H1 (cell line): ENCODE results near the gene SCG3. TPM values are rescaled to one million over a fixed set of nuclear protein-coding genes. Genes with fewer than 3 reads are reported as not detected.

ENCODE experiments used
- CTCF ChIA-PET: fragments of 300-600 bp; sonication (Branson Sonifier 250); formaldehyde crosslinking; loops from one replicate; lab custom pipeline; 2021; ENCODE audit not compliant: partially characterized antibody; lab: Charles Lee
- POLR2A ChIA-PET: fragments of 300-600 bp; sonication (Branson Sonifier 250); formaldehyde crosslinking; loops from one replicate; lab custom pipeline; 2021; ENCODE audit warnings: inconsistent platforms; ENCODE audit not compliant: partially characterized antibody; lab: Charles Lee
- DNase-seq, 2 experiments: peaks; one replicate each; pipeline versions ENCODE4 v3.0.0 to v3.0.0-alpha.2; 2010 to 2022; ENCODE audit warnings: low spot score in 2 of 2, low read depth in 1 of 2, mixed read lengths in 1 of 2
- FAIRE-seq: peaks from 2 replicates; lab custom pipeline; 2011; peaks lifted over from hg19 to GRCh38; lab: Jason Lieb, UNC
- H2AFZ ChIP-seq: 2 replicates; pipeline ENCODE4 v1.8.1; 2012; ENCODE audit warnings: low read length, inconsistent platforms
- H2AK5ac ChIP-seq: 2 replicates; pipeline ENCODE4 v1.6.1; 2013; ENCODE audit warnings: low read depth, low read length
- H2BK120ac ChIP-seq: replicated peaks from 2 replicates; pipeline ENCODE3; 2013; ENCODE audit warnings: low read depth, low read length, inconsistent platforms
- H2BK12ac ChIP-seq: 2 replicates; pipeline ENCODE4 v1.6.1; 2013; ENCODE audit warnings: low read depth, low read length
- H2BK15ac ChIP-seq: 2 replicates; pipeline ENCODE4 v1.6.1; 2013; ENCODE audit warnings: low read length
- H2BK20ac ChIP-seq: 2 replicates; pipeline ENCODE4 v1.6.1; 2013; ENCODE audit warnings: low read length
- H2BK5ac ChIP-seq: 2 replicates; pipeline ENCODE4 v1.6.1; 2013; ENCODE audit warnings: low read depth, low read length
- H3K14ac ChIP-seq: 2 replicates; pipeline ENCODE4 v1.6.1; 2013; ENCODE audit warnings: inconsistent platforms; ENCODE audit not compliant: insufficient read length
- H3K18ac ChIP-seq: 2 replicates; pipeline ENCODE4 v1.6.1; 2013; ENCODE audit warnings: low read length; ENCODE audit errors: extremely low read depth
- H3K23ac ChIP-seq: 2 replicates; pipeline ENCODE4 v1.6.1; 2013; ENCODE audit warnings: inconsistent platforms; ENCODE audit not compliant: insufficient read length
- H3K23me2 ChIP-seq: 2 replicates; pipeline ENCODE4 v1.6.1; 2013; ENCODE audit warnings: low read depth, low read length
- H3K27ac ChIP-seq: 2 replicates; pipeline ENCODE4 v1.6.1; 2011; ENCODE audit warnings: low read depth, low read length, inconsistent platforms
- H3K27me3 ChIP-seq, 4 experiments: replicated peaks in 1 of 4; 1 replicate in 1 of 4; 2 replicates in 3 of 4; pipeline versions ENCODE4 v1.6.1 to v1.8.1; 2011 to 2013; ENCODE audit warnings: low read length in 3 of 4, mild to moderate bottlenecking in 3 of 4, inconsistent platforms in 2 of 4, mixed read lengths in 2 of 4, moderate library complexity in 1 of 4; ENCODE audit not compliant: control insufficient read depth in 3 of 4, insufficient read depth in 3 of 4; ENCODE audit errors: extremely low read depth in 1 of 4
- H3K36me3 ChIP-seq, 4 experiments: 2 replicates each; pipeline versions ENCODE4 v1.6.1 to v1.8.1; 2011 to 2013; ENCODE audit warnings: mild to moderate bottlenecking in 4 of 4, low read length in 3 of 4, moderate library complexity in 2 of 4, control low read depth in 1 of 4, inconsistent platforms in 1 of 4; ENCODE audit not compliant: insufficient read depth in 4 of 4, control insufficient read depth in 2 of 4
- H3K4ac ChIP-seq: replicated peaks from 2 replicates; pipeline ENCODE3; 2013; ENCODE audit warnings: low read length, low read depth, mixed read lengths, inconsistent platforms; ENCODE audit not compliant: insufficient read length
- H3K4me1 ChIP-seq, 4 experiments: replicated peaks in 1 of 4; 1 replicate in 1 of 4; 2 replicates in 3 of 4; pipeline versions ENCODE4 v1.6.1 to v1.8.1; 2011 to 2013; ENCODE audit warnings: low read length in 3 of 4, inconsistent platforms in 2 of 4, mixed read lengths in 1 of 4; ENCODE audit not compliant: insufficient read depth in 4 of 4, control insufficient read depth in 3 of 4
- H3K4me2 ChIP-seq, 2 experiments: 2 replicates each; pipeline versions ENCODE4 v1.6.1 to v1.8.1; 2011 to 2013; ENCODE audit warnings: low read depth in 2 of 2, low read length in 2 of 2, control low read depth in 1 of 2, inconsistent platforms in 1 of 2, mild to moderate bottlenecking in 1 of 2; ENCODE audit not compliant: insufficient read depth in 1 of 2
- H3K4me3 ChIP-seq, 4 experiments: fragments of 200-600, 300-600 bp in 1 of 4; sonication (generic), shearing (Covaris generic), sonication (Bioruptor Twin) in 1 of 4; 2 replicates each; pipeline versions ENCODE4 v1.5.1 to v1.8.1; 2011 to 2016; ENCODE audit warnings: low read length in 4 of 4, low read depth in 3 of 4, control low read depth in 2 of 4, inconsistent platforms in 2 of 4, mild to moderate bottlenecking in 2 of 4, mixed read lengths in 1 of 4, moderate library complexity in 1 of 4; ENCODE audit not compliant: insufficient read depth in 2 of 4; ENCODE audit errors: extremely low read depth in 1 of 4
- H3K56ac ChIP-seq: replicated peaks from 2 replicates; pipeline ENCODE3; 2013; ENCODE audit warnings: low read depth, mild to moderate bottlenecking, mixed read lengths, low read length, inconsistent platforms; ENCODE audit not compliant: insufficient read length
- H3K79me1 ChIP-seq: 2 replicates; pipeline ENCODE4 v1.6.1; 2013; ENCODE audit warnings: low read depth, low read length, control low read depth
- H3K79me2 ChIP-seq, 2 experiments: 2 replicates each; pipeline versions ENCODE4 v1.6.1 to v1.8.1; 2012 to 2013; ENCODE audit warnings: low read length in 2 of 2, mild to moderate bottlenecking in 2 of 2, inconsistent platforms in 1 of 2; ENCODE audit not compliant: insufficient read depth in 2 of 2, control insufficient read depth in 1 of 2
- H3K9ac ChIP-seq, 4 experiments: replicated peaks in 1 of 4; 1 replicate in 1 of 4; 2 replicates in 3 of 4; pipeline versions ENCODE4 v1.6.1 to v1.8.1; 2011 to 2013; ENCODE audit warnings: low read depth in 3 of 4, low read length in 3 of 4, control low read depth in 2 of 4, mild to moderate bottlenecking in 2 of 4, moderate library complexity in 2 of 4, inconsistent platforms in 1 of 4; ENCODE audit errors: extremely low read depth in 1 of 4
- H3K9me3 ChIP-seq, 2 experiments: 2 replicates each; pipeline versions ENCODE4 v1.6.1 to v1.8.1; 2012 to 2013; ENCODE audit warnings: mild to moderate bottlenecking in 2 of 2, moderate library complexity in 2 of 2, control low read depth in 1 of 2, inconsistent platforms in 1 of 2, low read depth in 1 of 2, low read length in 1 of 2, mixed read lengths in 1 of 2; ENCODE audit not compliant: insufficient read depth in 2 of 2
- H4K20me1 ChIP-seq, 2 experiments: replicated peaks in 1 of 2; 2 replicates each; pipeline versions ENCODE3 to v1.8.1; 2011 to 2013; ENCODE audit warnings: inconsistent platforms in 2 of 2, low read length in 2 of 2, mild to moderate bottlenecking in 1 of 2; ENCODE audit not compliant: insufficient read depth in 2 of 2, control insufficient read depth in 1 of 2
- H4K5ac ChIP-seq: 2 replicates; pipeline ENCODE4 v1.6.1; 2013; ENCODE audit warnings: low read length, low read depth, mixed read lengths, inconsistent platforms; ENCODE audit not compliant: insufficient read length
- H4K8ac ChIP-seq: 2 replicates; pipeline ENCODE4 v1.8.0; 2013; ENCODE audit warnings: mild to moderate bottlenecking, moderate library complexity, low read length, inconsistent platforms; ENCODE audit not compliant: insufficient read depth; ENCODE audit errors: extremely low read depth
- H4K91ac ChIP-seq: replicated peaks from 2 replicates; pipeline ENCODE3; 2013; ENCODE audit warnings: low read length, mixed read lengths, inconsistent platforms; ENCODE audit not compliant: insufficient read length
- CHD2 ChIP-seq: IDR thresholded peaks from 2 replicates; pipeline ENCODE4 v1.6.1; 2012; ENCODE audit warnings: low read length, improper control_type of control experiment
- E2F6 ChIP-seq: IDR thresholded peaks from 2 replicates; pipeline ENCODE4 v1.6.1; 2012; ENCODE audit warnings: inconsistent platforms
- EP300 ChIP-seq, 2 experiments: IDR thresholded peaks; 1 replicate in 1 of 2; 2 replicates in 1 of 2; pipeline ENCODE4 v1.6.1; 2011 to 2012; ENCODE audit warnings: low read depth in 2 of 2, low read length in 2 of 2, mild to moderate bottlenecking in 2 of 2, borderline replicate concordance in 1 of 2, inconsistent platforms in 1 of 2, moderate library complexity in 1 of 2
- GTF2F1 ChIP-seq: IDR thresholded peaks from 2 replicates; pipeline ENCODE4 v1.6.1; 2012; ENCODE audit warnings: low read depth, low read length, improper control_type of control experiment, borderline replicate concordance
- KDM1A ChIP-seq: fragments of 200-600, 300-600 bp; sonication (generic); IDR thresholded peaks from 2 replicates; pipeline ENCODE4 v1.7.1; 2016; ENCODE audit warnings: mild to moderate bottlenecking, low read length, borderline replicate concordance
- KDM4A ChIP-seq: IDR thresholded peaks from one replicate; pipeline ENCODE4 v1.7.1; 2012; ENCODE audit warnings: low read depth, mild to moderate bottlenecking, moderate library complexity, low read length, inconsistent platforms; ENCODE audit not compliant: severe bottlenecking
- MAX ChIP-seq: IDR thresholded peaks from 2 replicates; pipeline ENCODE4 v1.6.1; 2012; ENCODE audit warnings: inconsistent platforms
- NANOG ChIP-seq: IDR thresholded peaks from 2 replicates; pipeline ENCODE4 v1.6.1; 2011; ENCODE audit warnings: low read length, low read depth, mild to moderate bottlenecking, inconsistent platforms; ENCODE audit not compliant: insufficient read depth, poor library complexity, severe bottlenecking
- NRF1 ChIP-seq: IDR thresholded peaks from 2 replicates; pipeline ENCODE4 v1.6.1; 2011; ENCODE audit warnings: mild to moderate bottlenecking, low read depth, low read length, improper control_type of control experiment
- TAF7 ChIP-seq: optimal IDR thresholded peaks from 2 replicates; pipeline ENCODE3; 2011; ENCODE audit warnings: low read depth, mild to moderate bottlenecking, inconsistent platforms, low read length, moderate library complexity, borderline replicate concordance
- WGBS, 2 experiments: shearing (Covaris generic) in 1 of 2; methylation state at CpG; one replicate each; pipeline versions ENCODE4 v1.1.6 to v1.1.7; 2013 to 2015; ENCODE audit warnings: low lambda C conversion rate in 2 of 2, mixed read lengths in 2 of 2, inconsistent platforms in 1 of 2, low coverage in 1 of 2, missing lambda C conversion rate in 1 of 2; ENCODE audit not compliant: insufficient replicate concordance in 2 of 2, insufficient coverage in 1 of 2, insufficient read length in 1 of 2; ENCODE audit errors: extremely low coverage in 1 of 2, missing lambda C conversion rate in 1 of 2; 5-methylcytosine and 5-hydroxymethylcytosine counted together
- polyA plus RNA-seq, 7 experiments: library from polyadenylated mRNA; depleted of rRNA in 3 of 7; stranded (reverse) in 5 of 7; unstranded in 2 of 7; fragments of >200 nt in 5 of 7; fragments of 200-250 nt in 2 of 7; gene quantifications; 1 replicate in 5 of 7; 2 replicates in 1 of 7; 4 replicates in 1 of 7; pipeline versions ENCODE4 v1.2.1 to v1.2.3, GENCODE V29; 2011 to 2013; ENCODE audit warnings: missing spikeins in 2 of 7, mixed read lengths in 2 of 7
- total RNA-seq: library from RNA; stranded (reverse); fragmentation: NEBNext Ultra II Directional; extraction: Animal tissue kit (Norgen Biotek cat#: 25700); gene quantifications from 2 replicates; pipeline ENCODE4 v1.2.1, GENCODE V29; 2021

SCG3 gene
- total and polyA plus RNA-seq, 2 of the 8 experiments (the other 6 are each of a cell fraction or from before 2014, with no cell fraction given) = 5.2 to 45.9 TPM

GRCh38 chr15:51736751-51737521, 55.6 kb downstream of the SCG3 start:
- Histone ChIP-seq H2BK120ac (no peak overlapping the region), H3K23ac (no peak overlapping the region), H3K4me1 (peaks cover 0 to 4% (median 0%) of the 10 kb centered on the region in 4 experiments; a peak in 1 of 7 replicates), H3K4me2 (peak overlapping the region; percentile 75 to 94), H2BK20ac (no peak overlapping the region), H3K9ac (peak overlapping the region in 2 of 4 experiments; percentile 39 to 62; a peak in 2 of 7 replicates), H3K9me3 (no peaks in the 10 kb centered on the region), H4K91ac (peak overlapping the region; percentile 54), H2BK15ac (no peak overlapping the region), H3K56ac (no peak overlapping the region), H3K27me3 (peaks cover 6 to 32% (median 19%) of the 10 kb centered on the region in 4 experiments), H4K5ac (no peak overlapping the region), H2BK12ac (no peak overlapping the region), H3K14ac (no peak overlapping the region), H3K27ac (no peak overlapping the region), H3K79me1 (no peaks in the 10 kb centered on the region), H3K79me2 (no peaks in the 10 kb centered on the region), H2AFZ (peak overlapping the region; percentile 37), H4K8ac (peak overlapping the region; percentile 83; the same call in 1 of the 2 replicates), H3K23me2 (peaks cover 8% of the 10 kb centered on the region), H3K4ac (no peak overlapping the region), H3K18ac (no peak overlapping the region; the same call in none of the 2 replicates), H3K4me3 (peak overlapping the region; percentile 55 to 66 (median 58)), H2AK5ac (no peak overlapping the region), H3K36me3 (no peaks in the 10 kb centered on the region), H4K20me1 (peaks cover 1% of the 10 kb centered on the region in 2 experiments), H2BK5ac (no peak overlapping the region)
- FAIRE-seq (no peak), DNase-seq (peak in 1 of 2 experiments; percentile 68)
- WGBS, 2 experiments = 9% methylated on average over 35 of the region's 69 CpGs; no CpG with 5 or more reads in 1 of the 2 experiments
- POLR2A ChIA-PET = interaction anchor here (0.5 to 2.6 kb wide), 7 partner anchors 10 to 87 kb away, joined by 3 to 13 read pairs (median 3); partner anchors contain the start of genes SCG3 and TMOD2
- CTCF ChIA-PET = interaction anchor here (0.9 to 4.5 kb wide), 9 partner anchors 15 to 243 kb away, joined by 3 to 22 read pairs (median 3); no protein-coding TSS in a partner anchor
- TF ChIP-seq NRF1 (no peak), MAX (peak; percentile 71), GTF2F1 (no peak), TAF7 (no peak), EP300 (IDR thresholded peaks at IDR 0.05; ENCODE audit: borderline replicate concordance in 1 of 2, low read depth in 2 of 2, low read length in 2 of 2) (no peak), E2F6 (peak; percentile 35; the same call in 1 of the 2 replicates), KDM1A (no peak), NANOG (no peak), KDM4A (peak; percentile 94), CHD2 (no peak)
